Endothelial cell (in vitro differentiated cells): ENCODE data around the gene IL18R1. TPM values are rescaled to one million over a fixed set of nuclear protein-coding genes. Genes with fewer than 3 reads are reported as not detected.

Experiments used
- DNase-seq: peaks from one replicate; pipeline ENCODE4 v3.0.0; 2021; ENCODE audit warnings: low spot score
- H3K27ac Mint-ChIP-seq: one replicate; pipeline ENCODE4 v1.8.0; 2021; ENCODE audit warnings: mixed read lengths, inconsistent platforms; ENCODE audit not compliant: unreplicated experiment
- H3K27me3 Mint-ChIP-seq: one replicate; pipeline ENCODE4 v1.8.0; 2021; ENCODE audit warnings: mild to moderate bottlenecking, moderate library complexity, mixed read lengths, inconsistent platforms; ENCODE audit not compliant: unreplicated experiment
- H3K36me3 Mint-ChIP-seq: one replicate; pipeline ENCODE4 v1.8.0; 2021; ENCODE audit warnings: mild to moderate bottlenecking, low read depth, mixed read lengths, inconsistent platforms; ENCODE audit not compliant: unreplicated experiment
- H3K4me1 Mint-ChIP-seq: one replicate; pipeline ENCODE4 v1.8.0; 2021; ENCODE audit warnings: mild to moderate bottlenecking, mixed read lengths, inconsistent platforms; ENCODE audit not compliant: unreplicated experiment
- H3K4me3 Mint-ChIP-seq: one replicate; pipeline ENCODE4 v1.8.0; 2021; ENCODE audit warnings: mild to moderate bottlenecking, mixed read lengths, inconsistent platforms; ENCODE audit not compliant: unreplicated experiment
- H3K9me3 Mint-ChIP-seq: one replicate; pipeline ENCODE4 v1.8.0; 2021; ENCODE audit warnings: mixed read lengths, inconsistent platforms; ENCODE audit not compliant: unreplicated experiment
- CTCF ChIP-seq: fragments of 200-600 bp; sonication (generic); IDR thresholded peaks from one replicate; pipeline ENCODE4 v1.5.0; 2021; ENCODE audit warnings: antibody characterized with exemption; ENCODE audit not compliant: unreplicated experiment
- total RNA-seq: library from RNA; stranded (reverse); fragmentation: NEBNext Ultra II Directional; extraction: Animal tissue kit (Norgen Biotek cat#: 25700); gene quantifications from one replicate; pipeline ENCODE4 v1.2.1, GENCODE V29; 2021; ENCODE audit not compliant: unreplicated experiment

The IL18R1 gene
- total RNA-seq, 1 donor from 2014 or later, result 0.51 TPM

GRCh38 chr2:102412199-102412598 lies 56.6 kb downstream of the IL18R1 start:
- no peak for DNase-seq
- Mint-ChIP-seq H3K4me1 (no peaks in the 10 kb centered on the region), H3K36me3 (no peaks in the 10 kb centered on the region), H3K27me3 (peaks cover 2% of the 10 kb centered on the region), H3K27ac (no peak overlapping the region), H3K4me3 (no peak overlapping the region), H3K9me3 (no peaks in the 10 kb centered on the region)
- no peak for TF ChIP-seq CTCF

- Mint-ChIP-seq H3K36me3 (no peaks in the 10 kb centered on the region), H3K4me1 (peaks cover 2% of the 10 kb centered on the region), H3K9me3 (no peaks in the 10 kb centered on the region), H3K27me3 (peaks cover 4% of the 10 kb centered on the region), H3K27ac (no peak overlapping the region), H3K4me3 (no peak overlapping the region)
- DNase-seq, result no peak
- no peak for TF ChIP-seq CTCF
These were observed 62.4 kb downstream of the IL18R1 start for GRCh38 chr2:102417946-102418345.

- H3K4me1 Mint-ChIP-seq, result peaks cover 2% of the 10 kb centered on the region
- DNase-seq, result no peak
- peaks cover 4% of the 10 kb centered on the region for H3K27me3 Mint-ChIP-seq
These were observed 62.9 kb downstream of the IL18R1 start for GRCh38 chr2:102418421-102418961.

GRCh38 chr2:102420290-102420689 lies 64.7 kb downstream of the IL18R1 start:
- Mint-ChIP-seq H3K4me3 (no peak overlapping the region), H3K27ac (no peak overlapping the region), H3K4me1 (peaks cover 2% of the 10 kb centered on the region), H3K36me3 (no peaks in the 10 kb centered on the region), H3K9me3 (no peaks in the 10 kb centered on the region), H3K27me3 (peaks cover 4% of the 10 kb centered on the region)
- no peak for DNase-seq
- no peak for TF ChIP-seq CTCF

More at GRCh38 chr2:102418421-102418961, 62.9 kb downstream of the IL18R1 start:
- no peaks in the 10 kb centered on the region for H3K9me3 Mint-ChIP-seq
- H3K36me3 Mint-ChIP-seq, result no peaks in the 10 kb centered on the region
- no peak for TF ChIP-seq CTCF
- H3K4me3 Mint-ChIP-seq, result no peak overlapping the region
- H3K27ac Mint-ChIP-seq, result no peak overlapping the region

- no peaks in the 10 kb centered on the region for H3K36me3 Mint-ChIP-seq
- no peak for TF ChIP-seq CTCF
- H3K27ac Mint-ChIP-seq, result no peak overlapping the region
- H3K4me1 Mint-ChIP-seq, result peaks cover 2% of the 10 kb centered on the region
- H3K9me3 Mint-ChIP-seq, result no peaks in the 10 kb centered on the region
- peak overlapping the region; percentile 19 for H3K4me3 Mint-ChIP-seq
- H3K27me3 Mint-ChIP-seq, result peaks cover 4% of the 10 kb centered on the region
- DNase-seq, result no peak
These were observed 66.5 kb downstream of the IL18R1 start for GRCh38 chr2:102421890-102422759.
